Measurements from ENCODE around the gene PRC1.

Gene PRC1

GRCh38 chr15:90954712-90955623 is 39.4 kb downstream of the PRC1 start, which contains the start of gene RCCD1:
RCCD1 (plus strand) TSS chr15:90954884; CDS start chr15:90956735, 1,851 bp downstream.
- peak within 1 kb of the TSS; percentile 70 for H3K4me3 ChIP-seq (ENCODE audit: low read depth, low read length)
- no peak for TF ChIP-seq CTCF (IDR thresholded peaks at IDR 0.05; ENCODE audit: borderline replicate concordance, insufficient read depth, low read depth, low read length)

GRCh38 chr15:90953947-90954711 is 40.2 kb downstream of the PRC1 start:
- no peak overlapping the region for H3K4me3 ChIP-seq (ENCODE audit: low read depth, low read length)

GRCh38 chr15:90952901-90953677 is 41.2 kb downstream of the PRC1 start:
- no peak for TF ChIP-seq CTCF (IDR thresholded peaks at IDR 0.05; ENCODE audit: borderline replicate concordance, insufficient read depth, low read depth, low read length)
- H3K4me3 ChIP-seq (ENCODE audit: low read depth, low read length), result no peak overlapping the region

More at GRCh38 chr15:90953947-90954711, 40.2 kb downstream of the PRC1 start:
- TF ChIP-seq CTCF (IDR thresholded peaks at IDR 0.05; ENCODE audit: borderline replicate concordance, insufficient read depth, low read depth, low read length), result no peak

GRCh38 chr15:90950676-90951075 is 43.7 kb downstream of the PRC1 start:
- no peak overlapping the region for H3K4me3 ChIP-seq (ENCODE audit: low read depth, low read length)
- no peak for TF ChIP-seq CTCF (IDR thresholded peaks at IDR 0.05; ENCODE audit: borderline replicate concordance, insufficient read depth, low read depth, low read length)

- TF ChIP-seq CTCF (IDR thresholded peaks at IDR 0.05; ENCODE audit: borderline replicate concordance, insufficient read depth, low read depth, low read length), result no peak
- no peak overlapping the region for H3K4me3 ChIP-seq (ENCODE audit: low read depth, low read length)
These were observed 44.2 kb downstream of the PRC1 start for GRCh38 chr15:90949979-90950675.

- TF ChIP-seq CTCF (IDR thresholded peaks at IDR 0.05; ENCODE audit: borderline replicate concordance, insufficient read depth, low read depth, low read length), result no peak
- H3K4me3 ChIP-seq (ENCODE audit: low read depth, low read length), result no peak overlapping the region
These were observed 45.8 kb downstream of the PRC1 start for GRCh38 chr15:90948506-90948905.

All from GM12875 (cell line).